CD4-positive, alpha-beta T cell treated with Interleukin-21 for 1 hour (primary cell): ENCODE data around the gene APOBEC3A.
A peak's percentile ranks its signal among the peaks of the same experiment; 100 is the strongest.
"Not testable (repeated sequence)": the region's sequence is repeated elsewhere in the genome, so short reads cannot be mapped to it uniquely, and the experiment has no call there.

ENCODE experiments used
- DNase-seq: peaks from one replicate; pipeline ENCODE4 v3.0.0-alpha.2; 2020

Gene APOBEC3A

GRCh38 chr22:38943882-38944281 lies 13.5 kb upstream of the APOBEC3A start:
- no peak for DNase-seq

GRCh38 chr22:38944653-38945052 lies 12.8 kb upstream of the APOBEC3A start:
- no peak for DNase-seq

- DNase-seq = not testable (repeated sequence)
These were observed 11.6 kb upstream of the APOBEC3A start for GRCh38 chr22:38945706-38946338.

GRCh38 chr22:38946771-38947170 lies 10.6 kb upstream of the APOBEC3A start:
- DNase-seq = no peak

GRCh38 chr22:38947321-38948140 lies 9.9 kb upstream of the APOBEC3A start:
- no peak for DNase-seq

- DNase-seq = no peak
These were observed 9.0 kb upstream of the APOBEC3A start for GRCh38 chr22:38948181-38948940.

- DNase-seq = no peak
These were observed 7.5 kb upstream of the APOBEC3A start for GRCh38 chr22:38949889-38950405.

- DNase-seq = no peak
These were observed 6.7 kb upstream of the APOBEC3A start for GRCh38 chr22:38950527-38951295.

GRCh38 chr22:38951734-38952133 lies 5.7 kb upstream of the APOBEC3A start:
- no peak for DNase-seq

GRCh38 chr22:38952281-38952993 lies 5.0 kb upstream of the APOBEC3A start:
- DNase-seq = no peak

- DNase-seq = no peak
These were observed 4.3 kb upstream of the APOBEC3A start for GRCh38 chr22:38953091-38953490.

- DNase-seq = peak; percentile 62
These were observed 3.6 kb upstream of the APOBEC3A start for GRCh38 chr22:38953577-38954413.

GRCh38 chr22:38954414-38955043 lies 2.9 kb upstream of the APOBEC3A start:
- no peak for DNase-seq

GRCh38 chr22:38955250-38955905 lies 2.0 kb upstream of the APOBEC3A start:
- DNase-seq = no peak

GRCh38 chr22:38955926-38956325 lies 1.5 kb upstream of the APOBEC3A start:
- no peak for DNase-seq

GRCh38 chr22:38956551-38956950 lies 858 bp upstream of the APOBEC3A start:
- no peak for DNase-seq

- no peak for DNase-seq
These were observed 620 bp downstream of the APOBEC3A start for GRCh38 chr22:38957808-38958650.

GRCh38 chr22:38958651-38958943 lies 1.2 kb downstream of the APOBEC3A start:
- DNase-seq = not testable (repeated sequence)

GRCh38 chr22:38959590-38959989 lies 2.2 kb downstream of the APOBEC3A start:
- no peak for DNase-seq
